ENCODE data around the gene SH3PXD2A. TPM values are rescaled to one million over a fixed set of nuclear protein-coding genes. Genes with fewer than 3 reads are reported as not detected.
A peak's percentile ranks its signal among the peaks of the same experiment; 100 is the strongest.

Gene SH3PXD2A
- total and polyA plus RNA-seq, 2 experiments from 2014 or later: 1.8 to 5.0 TPM

DNA sequence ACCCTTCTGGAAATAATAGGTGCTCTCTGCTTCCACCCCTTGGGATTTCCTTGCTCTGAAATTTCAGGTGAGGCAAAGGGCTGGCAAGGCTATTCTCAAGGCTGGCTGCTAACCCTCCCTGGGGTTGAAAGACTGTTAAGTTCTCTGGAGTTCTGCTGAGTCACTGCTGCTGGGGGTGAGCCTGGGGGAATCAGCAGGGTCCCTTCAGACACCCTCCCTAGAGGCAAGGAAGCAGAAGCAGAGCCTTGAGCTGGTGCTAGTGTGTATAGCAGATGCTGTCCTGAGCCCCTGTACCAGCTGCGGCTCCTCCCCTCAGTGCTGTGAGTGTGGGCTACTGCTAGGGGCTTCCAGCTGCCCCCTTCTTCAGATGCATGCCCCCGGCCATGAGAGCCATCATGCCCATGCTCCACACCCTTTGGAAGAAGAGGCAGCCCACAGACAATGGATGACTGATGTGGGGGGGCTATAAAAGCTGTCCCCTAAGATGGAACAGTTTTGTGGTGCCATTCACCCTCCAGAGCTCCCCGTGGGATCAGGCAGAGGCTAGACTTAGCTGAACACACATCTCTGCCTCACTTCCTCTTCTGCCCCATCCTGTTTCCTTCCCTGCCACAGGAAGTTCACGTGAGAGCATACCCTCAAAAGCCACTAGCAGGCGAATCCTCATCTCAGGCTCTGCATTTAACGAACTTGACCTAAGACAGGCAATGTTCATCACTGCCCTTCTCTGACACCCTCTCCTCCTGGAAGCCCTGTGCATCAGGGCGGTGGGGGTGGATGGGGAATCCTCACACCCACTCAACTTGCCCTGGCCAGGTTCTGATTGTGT, 91.8 kb downstream of the SH3PXD2A start (continued):
- TF ChIP-seq, protein P1, sequence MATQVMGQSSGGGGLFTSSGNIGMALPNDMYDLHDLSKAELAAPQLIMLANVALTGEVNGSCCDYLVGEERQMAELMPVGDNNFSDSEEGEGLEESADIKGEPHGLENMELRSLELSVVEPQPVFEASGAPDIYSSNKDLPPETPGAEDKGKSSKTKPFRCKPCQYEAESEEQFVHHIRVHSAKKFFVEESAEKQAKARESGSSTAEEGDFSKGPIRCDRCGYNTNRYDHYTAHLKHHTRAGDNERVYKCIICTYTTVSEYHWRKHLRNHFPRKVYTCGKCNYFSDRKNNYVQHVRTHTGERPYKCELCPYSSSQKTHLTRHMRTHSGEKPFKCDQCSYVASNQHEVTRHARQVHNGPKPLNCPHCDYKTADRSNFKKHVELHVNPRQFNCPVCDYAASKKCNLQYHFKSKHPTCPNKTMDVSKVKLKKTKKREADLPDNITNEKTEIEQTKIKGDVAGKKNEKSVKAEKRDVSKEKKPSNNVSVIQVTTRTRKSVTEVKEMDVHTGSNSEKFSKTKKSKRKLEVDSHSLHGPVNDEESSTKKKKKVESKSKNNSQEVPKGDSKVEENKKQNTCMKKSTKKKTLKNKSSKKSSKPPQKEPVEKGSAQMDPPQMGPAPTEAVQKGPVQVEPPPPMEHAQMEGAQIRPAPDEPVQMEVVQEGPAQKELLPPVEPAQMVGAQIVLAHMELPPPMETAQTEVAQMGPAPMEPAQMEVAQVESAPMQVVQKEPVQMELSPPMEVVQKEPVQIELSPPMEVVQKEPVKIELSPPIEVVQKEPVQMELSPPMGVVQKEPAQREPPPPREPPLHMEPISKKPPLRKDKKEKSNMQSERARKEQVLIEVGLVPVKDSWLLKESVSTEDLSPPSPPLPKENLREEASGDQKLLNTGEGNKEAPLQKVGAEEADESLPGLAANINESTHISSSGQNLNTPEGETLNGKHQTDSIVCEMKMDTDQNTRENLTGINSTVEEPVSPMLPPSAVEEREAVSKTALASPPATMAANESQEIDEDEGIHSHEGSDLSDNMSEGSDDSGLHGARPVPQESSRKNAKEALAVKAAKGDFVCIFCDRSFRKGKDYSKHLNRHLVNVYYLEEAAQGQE (IDR thresholded peaks at IDR 0.05; ENCODE audit: unreplicated experiment): no peak
- TF ChIP-seq POLR2AphosphoS5 (IDR thresholded peaks at IDR 0.05; ENCODE audit: low read depth): no peak
- no peak for TF ChIP-seq JUNB (IDR thresholded peaks at IDR 0.05; ENCODE audit: unreplicated experiment)
- TF ChIP-seq, protein P2, sequence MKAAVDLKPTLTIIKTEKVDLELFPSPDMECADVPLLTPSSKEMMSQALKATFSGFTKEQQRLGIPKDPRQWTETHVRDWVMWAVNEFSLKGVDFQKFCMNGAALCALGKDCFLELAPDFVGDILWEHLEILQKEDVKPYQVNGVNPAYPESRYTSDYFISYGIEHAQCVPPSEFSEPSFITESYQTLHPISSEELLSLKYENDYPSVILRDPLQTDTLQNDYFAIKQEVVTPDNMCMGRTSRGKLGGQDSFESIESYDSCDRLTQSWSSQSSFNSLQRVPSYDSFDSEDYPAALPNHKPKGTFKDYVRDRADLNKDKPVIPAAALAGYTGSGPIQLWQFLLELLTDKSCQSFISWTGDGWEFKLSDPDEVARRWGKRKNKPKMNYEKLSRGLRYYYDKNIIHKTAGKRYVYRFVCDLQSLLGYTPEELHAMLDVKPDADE (IDR thresholded peaks at IDR 0.05): no peak
- no peak for TF ChIP-seq NANOG (IDR thresholded peaks at IDR 0.05; ENCODE audit: borderline replicate concordance)

DNA sequence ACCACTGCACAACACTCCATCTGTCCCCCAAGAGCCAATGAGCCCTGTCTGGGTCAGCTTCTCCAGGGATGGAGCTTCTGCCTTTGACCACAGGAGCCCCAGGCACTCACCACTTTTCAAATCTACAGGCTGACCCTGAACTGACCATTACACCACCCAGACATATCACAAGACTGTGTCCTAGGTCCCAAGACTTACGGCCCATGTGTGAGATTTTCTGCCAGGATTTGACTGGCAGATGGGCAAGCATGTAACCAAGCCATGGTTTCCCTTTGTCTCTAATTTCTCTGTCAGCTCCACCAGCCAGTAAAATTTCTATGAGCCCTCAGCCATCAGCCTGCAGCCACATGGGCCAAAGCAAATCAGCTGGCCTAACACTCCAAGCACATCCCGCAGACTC, 92.5 kb downstream of the SH3PXD2A start:
- H3K36me3 ChIP-seq (ENCODE audit: insufficient read depth): no peaks in the 10 kb centered on the region
- H2AFZ ChIP-seq: no peak overlapping the region
- Mint-ChIP-seq H3K27me3 (ENCODE audit: insufficient read depth, low read depth, poor library complexity) (peaks cover 8% of the 10 kb centered on the region), H3K9me3 (no peaks in the 10 kb centered on the region), H3K4me1 (peaks cover 59% of the 10 kb centered on the region), H3K4me3 (no peak overlapping the region), H3K27ac (peak overlapping the region; percentile 68; the same call in 1 of the 2 replicates), H3K36me3 (ENCODE audit: low read depth) (no peaks in the 10 kb centered on the region)
- ATAC-seq (no peak), DNase-seq (ENCODE audit: low spot score) (no peak)
- H3K9me2 ChIP-seq (ENCODE audit: insufficient read depth): no peaks in the 10 kb centered on the region
- TF ChIP-seq POLR2AphosphoS5 (IDR thresholded peaks at IDR 0.05; ENCODE audit: low read depth) (no peak), ZNF331 (CRISPR knock-in tag; IDR thresholded peaks at IDR 0.05; ENCODE audit: low read depth) (no peak), NANOG (IDR thresholded peaks at IDR 0.05; ENCODE audit: borderline replicate concordance) (no peak), EZH2phosphoT487 (IDR thresholded peaks at IDR 0.05; ENCODE audit: unreplicated experiment) (no peak), STAT1 (IDR thresholded peaks at IDR 0.05; ENCODE audit: unreplicated experiment) (no peak), EZH2 (IDR thresholded peaks at IDR 0.05; ENCODE audit: low read depth, unreplicated experiment) (no peak), JUNB (IDR thresholded peaks at IDR 0.05; ENCODE audit: unreplicated experiment) (no peak), CREB1 (CRISPR knock-in tag; IDR thresholded peaks at IDR 0.05; ENCODE audit: low read depth) (no peak), ZNF114 (CRISPR knock-in tag; IDR thresholded peaks at IDR 0.05) (no peak)
- TF ChIP-seq, protein P1 (IDR thresholded peaks at IDR 0.05; ENCODE audit: unreplicated experiment): no peak
- peaks cover 15% of the 10 kb centered on the region for H3K4me1 ChIP-seq (ENCODE audit: insufficient read depth)
- H3K27ac ChIP-seq (ENCODE audit: low read depth): no peak overlapping the region
- H3F3A ChIP-seq (replicated peaks; ENCODE audit: low read depth): no peaks in the 10 kb centered on the region
- no peaks in the 10 kb centered on the region for H4K20me1 ChIP-seq (replicated peaks; ENCODE audit: insufficient read depth)
- H3K4me2 ChIP-seq: no peak overlapping the region
- H3K4me3 ChIP-seq: no peak overlapping the region
- no peaks in the 10 kb centered on the region for H3K79me2 ChIP-seq (replicated peaks; ENCODE audit: insufficient read depth)
- H3K27me3 ChIP-seq (ENCODE audit: insufficient read depth): no peaks in the 10 kb centered on the region
